Endodermal cell (in vitro differentiated cells): Measurements from ENCODE around the gene CDK15. TPM values are rescaled to one million over a fixed set of nuclear protein-coding genes. Genes with fewer than 3 reads are reported as not detected.

Experiments
- DNase-seq: peaks from one replicate; pipeline ENCODE4 v3.0.0-alpha.2; 2017
- H3K27ac ChIP-seq: 2 replicates; pipeline ENCODE4 v1.5.1; 2013; ENCODE audit warnings: mild to moderate bottlenecking, low read depth, low read length, moderate library complexity
- H3K27me3 ChIP-seq: 2 replicates; pipeline ENCODE4 v1.6.1; 2013; ENCODE audit warnings: mild to moderate bottlenecking, low read length, moderate library complexity; ENCODE audit not compliant: insufficient read depth, control insufficient read depth, poor library complexity, severe bottlenecking
- H3K36me3 ChIP-seq: 2 replicates; pipeline ENCODE4 v1.7.0; 2013; ENCODE audit warnings: mild to moderate bottlenecking, low read length, moderate library complexity; ENCODE audit not compliant: control insufficient read depth, insufficient read depth
- H3K4me1 ChIP-seq: one replicate; pipeline ENCODE4 v1.7.0; 2013; ENCODE audit warnings: low read length; ENCODE audit not compliant: control insufficient read depth, insufficient read depth
- H3K4me3 ChIP-seq: 2 replicates; pipeline ENCODE4 v1.5.1; 2013; ENCODE audit warnings: mild to moderate bottlenecking, low read length, moderate library complexity
- H3K9ac ChIP-seq: 2 replicates; pipeline ENCODE4 v1.6.1; 2013; ENCODE audit warnings: mild to moderate bottlenecking, low read length, moderate library complexity; ENCODE audit not compliant: poor library complexity, severe bottlenecking; ENCODE audit errors: extremely low read depth
- H3K9me3 ChIP-seq: 2 replicates; pipeline ENCODE4 v1.6.1; 2013; ENCODE audit warnings: mild to moderate bottlenecking, low read length, moderate library complexity; ENCODE audit not compliant: control insufficient read depth
- H3K27ac Mint-ChIP-seq: 2 replicates; pipeline ENCODE4 v1.8.0; 2020; ENCODE audit warnings: mixed read lengths
- H3K27me3 Mint-ChIP-seq: 2 replicates; pipeline ENCODE4 v1.8.0; 2021; ENCODE audit warnings: mild to moderate bottlenecking, mixed read lengths; ENCODE audit not compliant: insufficient read depth
- H3K36me3 Mint-ChIP-seq: 2 replicates; pipeline ENCODE4 v1.8.0; 2020; ENCODE audit warnings: low read depth, mixed read lengths
- H3K4me1 Mint-ChIP-seq: 2 replicates; pipeline ENCODE4 v1.8.0; 2020; ENCODE audit warnings: mixed read lengths
- H3K4me3 Mint-ChIP-seq: 2 replicates; pipeline ENCODE4 v1.8.0; 2020; ENCODE audit warnings: mild to moderate bottlenecking, moderate library complexity, mixed read lengths
- H3K9me3 Mint-ChIP-seq: 2 replicates; pipeline ENCODE4 v1.8.0; 2020; ENCODE audit warnings: mild to moderate bottlenecking, mixed read lengths
- CTCF ChIP-seq: fragments of 200-600 bp; sonication (generic); conservative IDR thresholded peaks from 2 replicates; pipeline ENCODE4 v1.5.0; 2021; ENCODE audit warnings: antibody characterized with exemption, mild to moderate bottlenecking
- WGBS, 2 experiments: methylation state at CpG; one replicate each; pipeline versions ENCODE4 v1.1.5 to v1.1.7; 2013; ENCODE audit warnings: missing lambda C conversion rate in 2 of 2, mixed read lengths in 1 of 2; ENCODE audit not compliant: insufficient coverage in 1 of 2, insufficient read length in 1 of 2; 5-methylcytosine and 5-hydroxymethylcytosine counted together
- total RNA-seq, 2 donors: library from RNA; stranded (reverse); fragmentation: NEBNext Ultra II Directional in 1 of 2; extraction: Animal tissue kit (Norgen Biotek cat#: 25700) in 1 of 2; gene quantifications; 2 replicates in 1 of 2; 3 replicates in 1 of 2; pipeline ENCODE4 v1.2.1, GENCODE V29; 2021

CDK15 gene
- total RNA-seq, 2 donors from 2014 or later: 0.35 TPM; not detected in 1

DNA sequence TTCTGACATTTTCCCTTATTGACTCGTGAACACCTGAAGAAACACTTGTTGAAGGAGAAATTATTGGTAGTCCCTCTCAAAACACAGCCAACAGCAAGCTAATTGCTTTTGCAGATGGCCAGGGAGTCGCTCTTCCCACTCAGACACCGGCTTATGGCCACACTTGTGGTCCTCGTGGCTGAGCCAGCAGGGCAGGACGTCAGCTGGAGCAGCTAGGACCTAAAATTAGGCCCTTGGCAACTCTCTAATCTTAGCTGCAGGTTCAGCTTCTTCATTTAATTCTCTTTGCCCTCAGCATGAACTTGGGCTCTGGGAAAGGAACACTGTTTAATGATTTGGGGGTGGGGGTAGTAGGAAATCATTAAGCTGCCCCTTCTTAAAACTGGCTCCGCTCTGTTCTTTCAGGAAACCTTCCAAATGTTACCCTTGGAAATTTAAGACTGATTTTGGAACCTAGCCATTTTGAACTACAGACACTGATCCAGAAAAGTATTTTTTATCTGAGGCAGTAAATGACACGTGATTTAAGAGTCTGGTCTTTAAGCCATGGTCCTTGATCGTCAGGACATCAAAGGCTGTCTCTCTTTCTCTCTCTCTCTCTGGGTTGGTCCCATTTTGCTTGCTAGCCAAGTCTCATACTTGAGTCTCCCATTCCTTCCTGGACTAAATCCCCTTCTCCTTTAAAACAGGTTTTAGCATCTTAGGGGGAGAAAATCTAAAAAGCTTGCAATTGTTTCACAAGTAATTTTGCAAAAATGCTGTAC is 77.5 kb downstream of the CDK15 start:
- Mint-ChIP-seq H3K36me3 (no peaks in the 10 kb centered on the region), H3K27me3 (peaks cover 10% of the 10 kb centered on the region), H3K9me3 (no peaks in the 10 kb centered on the region), H3K4me1 (peaks cover 50% of the 10 kb centered on the region), H3K4me3 (no peak overlapping the region), H3K27ac (no peak overlapping the region)
- peaks cover 8% of the 10 kb centered on the region for H3K4me1 ChIP-seq
- no peak for DNase-seq
- no peak overlapping the region for H3K9ac ChIP-seq
- TF ChIP-seq CTCF: no peak
- no peaks in the 10 kb centered on the region for H3K9me3 ChIP-seq
- H3K27ac ChIP-seq: no peak overlapping the region
- H3K27me3 ChIP-seq: no peaks in the 10 kb centered on the region
- WGBS, 2 experiments: 89 to 94% methylated on average over 8 of the region's 8 CpGs
- H3K36me3 ChIP-seq: no peaks in the 10 kb centered on the region
- H3K4me3 ChIP-seq: no peak overlapping the region

GRCh38 chr2:201886504-201886903 is 80.2 kb downstream of the CDK15 start:
- Histone ChIP-seq H3K9me3 (no peaks in the 10 kb centered on the region), H3K27ac (no peak overlapping the region), H3K9ac (no peak overlapping the region), H3K4me1 (peaks cover 26% of the 10 kb centered on the region), H3K4me3 (no peak overlapping the region), H3K27me3 (no peaks in the 10 kb centered on the region), H3K36me3 (no peaks in the 10 kb centered on the region)
- DNase-seq: no peak
- peaks cover 58% of the 10 kb centered on the region for H3K4me1 Mint-ChIP-seq
- H3K36me3 Mint-ChIP-seq: no peaks in the 10 kb centered on the region
- H3K4me3 Mint-ChIP-seq: no peak overlapping the region
- TF ChIP-seq CTCF: no peak
- no peak overlapping the region for H3K27ac Mint-ChIP-seq
- 90 to 100% methylated on average over 1 to 3 of the region's 3 CpGs for WGBS, 2 experiments
- peaks cover 10% of the 10 kb centered on the region for H3K27me3 Mint-ChIP-seq
- H3K9me3 Mint-ChIP-seq: no peaks in the 10 kb centered on the region

DNA sequence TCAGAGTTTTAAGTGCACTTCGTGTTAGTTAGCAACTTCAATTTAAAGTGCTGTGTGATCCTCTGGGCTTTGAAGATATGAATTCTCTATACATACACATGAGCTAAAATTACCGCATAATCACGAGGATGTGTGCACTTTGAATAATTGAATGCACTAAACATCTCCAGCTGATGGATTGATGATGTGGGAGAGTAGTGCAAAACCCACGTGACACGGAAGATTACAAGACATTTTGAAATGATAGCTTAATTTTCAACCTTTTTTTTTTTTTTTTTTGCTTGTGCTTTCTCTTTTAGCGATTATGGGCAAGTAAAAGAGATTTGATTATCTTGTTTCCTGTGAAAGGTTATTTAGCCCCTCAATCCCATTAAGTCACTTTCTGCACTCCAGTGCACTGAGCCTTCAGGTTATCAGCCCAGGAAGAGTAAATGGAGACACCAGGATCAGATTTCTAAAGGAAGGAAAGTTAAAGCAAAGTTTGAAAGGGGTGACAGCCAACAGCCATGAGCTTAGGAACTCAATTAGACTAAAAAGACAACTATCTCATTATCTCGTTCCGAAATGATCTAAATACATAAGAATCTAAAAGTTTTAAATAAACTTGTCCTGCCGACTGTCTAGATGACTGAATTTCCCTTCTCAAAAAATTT is 81.6 kb downstream of the CDK15 start:
- no peak overlapping the region for H3K27ac ChIP-seq

More for the DNA sequence above, 81.6 kb downstream of the CDK15 start:
- H3K4me1 Mint-ChIP-seq: peaks cover 52% of the 10 kb centered on the region
- H3K4me1 ChIP-seq: peaks cover 26% of the 10 kb centered on the region
- no peak overlapping the region for H3K9ac ChIP-seq
- H3K27ac Mint-ChIP-seq: peak overlapping the region; percentile 7
- H3K36me3 Mint-ChIP-seq: no peaks in the 10 kb centered on the region
- DNase-seq: no peak
- peak overlapping the region; percentile 73 for H3K4me3 ChIP-seq
- H3K9me3 ChIP-seq: no peaks in the 10 kb centered on the region
- peak overlapping the region; percentile 43 for H3K4me3 Mint-ChIP-seq
- 38 to 59% methylated on average over 5 to 8 of the region's 9 CpGs for WGBS, 2 experiments
- H3K27me3 Mint-ChIP-seq: peaks cover 3% of the 10 kb centered on the region
- no peaks in the 10 kb centered on the region for H3K36me3 ChIP-seq
- TF ChIP-seq CTCF: no peak
- H3K27me3 ChIP-seq: no peaks in the 10 kb centered on the region
- no peaks in the 10 kb centered on the region for H3K9me3 Mint-ChIP-seq
